Measurements from ENCODE around the gene ADCY10. TPM values are rescaled to one million over a fixed set of nuclear protein-coding genes. Genes with fewer than 3 reads are reported as not detected.
"Not testable (repeated sequence)": the region's sequence is repeated elsewhere in the genome, so short reads cannot be mapped to it uniquely, and the experiment has no call there.

Gene ADCY10
- total RNA-seq: under 0.01 and 0.13 TPM in 2 replicates

GRCh38 chr1:167913895-167914496 lies at the start of gene ADCY10:
TSS of gene ADCY10 (minus strand) at chr1:167914134. CDS start at chr1:167905140, 8,994 bp downstream.
- no peak for DNase-seq (ENCODE audit: low read depth in 2 of 2)

- DNase-seq (ENCODE audit: low read depth in 2 of 2): no peak
Measured at GRCh38 chr1:167957710-167958109, 43.8 kb upstream of the ADCY10 start.

GRCh38 chr1:167955915-167956314 lies 42.0 kb upstream of the ADCY10 start:
- no peak for DNase-seq (ENCODE audit: low read depth in 2 of 2)

- no peak for DNase-seq (ENCODE audit: low read depth in 2 of 2)
Measured at GRCh38 chr1:167950569-167950968, 36.6 kb upstream of the ADCY10 start.

- no peak for DNase-seq (ENCODE audit: low read depth in 2 of 2)
Measured at GRCh38 chr1:167949785-167950184, 35.9 kb upstream of the ADCY10 start.

- no peak for DNase-seq (ENCODE audit: low read depth in 2 of 2)
Measured at GRCh38 chr1:167947733-167948132, 33.8 kb upstream of the ADCY10 start.

- DNase-seq (ENCODE audit: low read depth in 2 of 2): no peak
Measured at GRCh38 chr1:167943541-167943940, 29.6 kb upstream of the ADCY10 start.

GRCh38 chr1:167940264-167940663 lies 26.3 kb upstream of the ADCY10 start:
- no peak for DNase-seq (ENCODE audit: low read depth in 2 of 2)

GRCh38 chr1:167938080-167938636 lies 24.2 kb upstream of the ADCY10 start:
- DNase-seq (ENCODE audit: low read depth in 2 of 2): no peak

- no peak for DNase-seq (ENCODE audit: low read depth in 2 of 2)
Measured at GRCh38 chr1:167937709-167938010, 23.7 kb upstream of the ADCY10 start.

- peak; percentile 14 to 69 for DNase-seq (ENCODE audit: low read depth in 2 of 2)
Measured at GRCh38 chr1:167936930-167937708, 23.2 kb upstream of the ADCY10 start, which contains the start of gene MPC2. TSS of gene MPC2 (minus strand) at chr1:167937072. CDS start at chr1:167935841, 1,231 bp downstream.

- peak; percentile 98 to 99 for DNase-seq (ENCODE audit: low read depth in 2 of 2)
Measured at GRCh38 chr1:167936068-167936929, 22.4 kb upstream of the ADCY10 start, which contains the start of gene DCAF6. TSS of gene DCAF6 (plus strand) at chr1:167936683. CDS start at chr1:167936912, 229 bp downstream.

GRCh38 chr1:167935216-167936067 lies 21.5 kb upstream of the ADCY10 start:
- DNase-seq (ENCODE audit: low read depth in 2 of 2): peak in 1 of 2 donors; percentile 37

GRCh38 chr1:167934426-167935215 lies 20.7 kb upstream of the ADCY10 start:
- DNase-seq (ENCODE audit: low read depth in 2 of 2): no peak

- no peak for DNase-seq (ENCODE audit: low read depth in 2 of 2)
Measured at GRCh38 chr1:167933788-167934187, 19.9 kb upstream of the ADCY10 start.

- no peak for DNase-seq (ENCODE audit: low read depth in 2 of 2)
Measured at GRCh38 chr1:167929725-167930124, 15.8 kb upstream of the ADCY10 start.

GRCh38 chr1:167928919-167929318 lies 15.0 kb upstream of the ADCY10 start:
- not testable (repeated sequence) for DNase-seq (ENCODE audit: low read depth in 2 of 2)

GRCh38 chr1:167928457-167928852 lies 14.5 kb upstream of the ADCY10 start:
- DNase-seq (ENCODE audit: low read depth in 2 of 2): no peak

GRCh38 chr1:167927046-167927754 lies 13.3 kb upstream of the ADCY10 start:
- DNase-seq (ENCODE audit: low read depth in 2 of 2): no peak

Data from dermis microvascular lymphatic vessel endothelial cell (primary cell).